ENCODE data around the gene P2RY14. TPM values are rescaled to one million over a fixed set of nuclear protein-coding genes. Genes with fewer than 3 reads are reported as not detected.

P2RY14 gene
- total and polyA plus RNA-seq, 2 of the 13 experiments (the other 11 are each of a cell fraction or from before 2014, with no cell fraction given) = not detected

DNA sequence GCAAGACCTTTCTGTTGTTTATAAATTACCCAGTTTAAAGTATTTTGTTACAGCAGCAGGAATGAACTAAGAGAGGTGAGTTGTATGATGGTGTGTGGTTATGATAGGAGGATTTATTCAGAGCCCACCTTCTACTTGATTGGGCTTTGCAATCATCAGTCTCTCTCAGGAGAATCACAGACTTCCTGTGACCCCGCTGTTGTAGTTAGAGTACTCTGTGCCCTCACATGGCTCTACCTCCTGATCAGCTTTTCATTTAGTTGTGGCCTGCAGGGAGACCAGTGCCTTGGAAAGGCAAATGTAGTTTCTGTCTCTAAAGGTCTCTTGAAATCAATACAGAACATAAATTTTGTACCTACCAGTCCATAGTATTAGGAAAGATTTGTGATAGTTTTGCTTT, 7.6 kb upstream of the P2RY14 start:
- CTCF ChIA-PET (ENCODE audit: low intra/inter-chr PET ratio, low total read pairs) = interaction anchor here (6.6 kb wide), 1 partner anchor 118 kb away, joined by 130 read pairs; no protein-coding TSS in a partner anchor
- no peak overlapping the region for H3K4me2 ChIP-seq (ENCODE audit: low read depth, low read length)
- no peaks in the 10 kb centered on the region for H4K20me1 ChIP-seq (ENCODE audit: insufficient read depth, low read length)
- no peak for ATAC-seq
- H3K79me2 ChIP-seq (ENCODE audit: insufficient read depth, low read length) = no peaks in the 10 kb centered on the region
- peaks cover 23% of the 10 kb centered on the region for H3K4me1 ChIP-seq (ENCODE audit: insufficient read depth, low read length)
- no peak for FAIRE-seq
- H2AFZ ChIP-seq (ENCODE audit: low read length) = no peak overlapping the region
- H3K4me3 ChIP-seq (replicated peaks in 1 of 3; ENCODE audit: insufficient read depth in 1 of 3, low read depth in 2 of 3, low read length in 3 of 3) = no peak overlapping the region
- DNase-seq (ENCODE audit: low spot score) = no peak
- no peak overlapping the region for H3K9ac ChIP-seq (ENCODE audit: insufficient read depth, low read depth, low read length)
- BruUV-seq (replicated peaks) = no TSS peak
- H3K9me3 ChIP-seq (ENCODE audit: low read length) = no peaks in the 10 kb centered on the region
- no peak overlapping the region for H3K27ac ChIP-seq (ENCODE audit: extremely low read length, insufficient read depth, low read length)
- no peaks in the 10 kb centered on the region for H3K27me3 ChIP-seq (ENCODE audit: control insufficient read depth in 1 of 2, insufficient read depth in 2 of 2, low read length in 2 of 2)
- TF ChIP-seq ZNF10 (CRISPR knock-in tag; IDR thresholded peaks at IDR 0.05; ENCODE audit: borderline replicate concordance, low read depth) = no peak
- TF ChIP-seq ZNF121 (CRISPR knock-in tag; IDR thresholded peaks at IDR 0.05) = no peak
- TF ChIP-seq KLF12 (CRISPR knock-in tag; IDR thresholded peaks at IDR 0.05; ENCODE audit: borderline replicate concordance) = no peak
- no peak for TF ChIP-seq PHF21A (CRISPR knock-in tag; IDR thresholded peaks at IDR 0.05)
- TF ChIP-seq ZKSCAN1 (IDR thresholded peaks at IDR 0.05; ENCODE audit: low read length) = no peak
- TF ChIP-seq U2AF2 (IDR thresholded peaks at IDR 0.05; ENCODE audit: low read depth, low read length) = no peak
- no peak for TF ChIP-seq ZNF569 (CRISPR knock-in tag; IDR thresholded peaks at IDR 0.05; ENCODE audit: borderline replicate concordance)
- TF ChIP-seq ARID2 (CRISPR knock-in tag; IDR thresholded peaks at IDR 0.05; ENCODE audit: borderline replicate concordance) = no peak
- no peak for TF ChIP-seq ZNF879 (CRISPR knock-in tag; IDR thresholded peaks at IDR 0.05)
- no peak for TF ChIP-seq ZNF205 (CRISPR knock-in tag; IDR thresholded peaks at IDR 0.05)
- TF ChIP-seq ZXDC (CRISPR knock-in tag; IDR thresholded peaks at IDR 0.05) = no peak
- TF ChIP-seq ZNF24 (IDR thresholded peaks at IDR 0.05) = no peak
- no peak for TF ChIP-seq JUNB (CRISPR knock-in tag; IDR thresholded peaks at IDR 0.05; ENCODE audit: borderline replicate concordance)
- TF ChIP-seq ZNF776 (CRISPR knock-in tag; IDR thresholded peaks at IDR 0.05) = no peak
- no peak for TF ChIP-seq ATF7 (IDR thresholded peaks at IDR 0.05)
- no peak for TF ChIP-seq ATF7 (CRISPR knock-in tag; IDR thresholded peaks at IDR 0.05)
- TF ChIP-seq FOXM1 (CRISPR knock-in tag; IDR thresholded peaks at IDR 0.05) = no peak
- TF ChIP-seq ZNF263 (CRISPR knock-in tag; IDR thresholded peaks at IDR 0.05) = no peak
- TF ChIP-seq BCL6 (CRISPR knock-in tag; IDR thresholded peaks at IDR 0.05) = no peak
- WGBS (ENCODE audit: low lambda C conversion rate) = 22% methylated on average over 1 of the region's 1 CpG
- intact Hi-C loops (cut with micrococcal nuclease; ENCODE audit: unreplicated experiment) = no loop called here
- POLR2A ChIA-PET = no interaction called here
- no peaks in the 10 kb centered on the region for H3K36me3 ChIP-seq (replicated peaks in 1 of 2; ENCODE audit: control insufficient read depth in 1 of 2, insufficient read depth in 2 of 2, low read length in 2 of 2)
- in situ Hi-C loops (cut with HindIII; ENCODE audit: extremely low pct_ligation_motif_present, low pct_unique_long_range_greater_than_20kb) = no loop called here

All from HepG2 (cell line).